Gastrocnemius medialis (tissue), 4 donors: ENCODE measurements around the gene RAVER2.

Source experiments
- CTCF ChIP-seq, 5 experiments: fragments of 450-650 bp in 3 of 5; fragments of 200-600 bp in 2 of 5; sonication (generic) in 2 of 5; IDR thresholded peaks in 4 of 5; conservative IDR thresholded peaks in 1 of 5; 1 replicate in 4 of 5; 2 replicates in 1 of 5; pipeline ENCODE4 v1.5.1; 2016 to 2019; ENCODE audit warnings: antibody characterized with exemption in 5 of 5, mild to moderate bottlenecking in 3 of 5, moderate library complexity in 3 of 5
- POLR2A ChIP-seq, 2 donors: fragments of 450-650 bp; IDR thresholded peaks; one replicate each; pipeline ENCODE4 v1.6.1; 2017; ENCODE audit warnings: antibody characterized with exemption in 2 of 2, mild to moderate bottlenecking in 2 of 2, moderate library complexity in 2 of 2

- no peak for TF ChIP-seq CTCF (IDR thresholded peaks at IDR 0.05 in 4 of 5, conservative IDR thresholded peaks at IDR 0.05 in 1 of 5)
- no peak for TF ChIP-seq POLR2A (IDR thresholded peaks at IDR 0.05)
These were observed 64.4 kb downstream of the RAVER2 start for GRCh38 chr1:64809309-64809708.
